SK-N-SH treated with all-trans-retinoic acid at 6 μM for 48 hours (cell line): ENCODE results near the gene ETNPPL.
"Not testable (repeated sequence)": the region's sequence is repeated elsewhere in the genome, so short reads cannot be mapped to it uniquely, and the experiment has no call there.

Source experiments
- ATAC-seq: fragments of 200-7000 bp; cut with Tn5 transposase; 3 replicates; pipeline ENCODE4 v1.9.1; 2020; ENCODE audit warnings: mild to moderate bottlenecking, moderate library complexity
- ARNTL ChIP-seq: fragments of 450-650 bp; formaldehyde crosslinking; IDR thresholded peaks from 2 replicates; pipeline ENCODE4 v1.5.0; 2020; ENCODE audit warnings: low read depth, mild to moderate bottlenecking, moderate library complexity, borderline replicate concordance
- BACH2 ChIP-seq: fragments of 250-450 bp; sonication (Bioruptor Pico); IDR thresholded peaks from 2 replicates; pipeline ENCODE4 v1.9.0; 2021; ENCODE audit warnings: mild to moderate bottlenecking, borderline replicate concordance
- CREB5 ChIP-seq: fragments of 250-450 bp; sonication (Bioruptor Pico); IDR thresholded peaks from 2 replicates; pipeline ENCODE4 v1.5.1; 2020; ENCODE audit warnings: low read depth, mild to moderate bottlenecking, moderate library complexity
- CSDC2 ChIP-seq: fragments of 250-450 bp; sonication (Bioruptor Pico); IDR thresholded peaks from 2 replicates; pipeline ENCODE4 v1.5.0; 2020; ENCODE audit warnings: mild to moderate bottlenecking, moderate library complexity
- ESRRG ChIP-seq: fragments of 250-450 bp; sonication (Bioruptor Pico); IDR thresholded peaks from 2 replicates; pipeline ENCODE4 v1.6.1; 2021; ENCODE audit warnings: mild to moderate bottlenecking
- GLIS3 ChIP-seq: fragments of 250-450 bp; sonication (Bioruptor Pico); IDR thresholded peaks from 2 replicates; pipeline ENCODE4 v1.5.0; 2020; ENCODE audit warnings: mild to moderate bottlenecking, moderate library complexity
- ISL1 ChIP-seq: fragments of 250-450 bp; sonication (Bioruptor Pico); IDR thresholded peaks from 2 replicates; pipeline ENCODE4 v2.1.2; 2022; ENCODE audit warnings: mild to moderate bottlenecking, moderate library complexity
- OSR1 ChIP-seq: fragments of 250-450 bp; sonication (Bioruptor Pico); IDR thresholded peaks from 2 replicates; pipeline ENCODE4 v1.8.0; 2022; ENCODE audit warnings: moderate library complexity, mild to moderate bottlenecking, inconsistent platforms
- PPARA ChIP-seq: fragments of 250-450 bp; sonication (Bioruptor Pico); IDR thresholded peaks from 2 replicates; pipeline ENCODE4 v1.5.0; 2020; ENCODE audit warnings: mild to moderate bottlenecking, borderline replicate concordance
- RARB ChIP-seq: fragments of 250-450 bp; sonication (Bioruptor Pico); IDR thresholded peaks from 2 replicates; pipeline ENCODE4 v1.8.0; 2021; ENCODE audit warnings: mild to moderate bottlenecking, moderate library complexity
- SNAI2 ChIP-seq: fragments of 250-450 bp; sonication (Bioruptor Pico); IDR thresholded peaks from 2 replicates; pipeline ENCODE4 v1.5.0; 2020; ENCODE audit warnings: mild to moderate bottlenecking, moderate library complexity
- TCF4 ChIP-seq: fragments of 250-450 bp; sonication (Bioruptor Pico); IDR thresholded peaks from 2 replicates; pipeline ENCODE4 v1.8.0; 2021; ENCODE audit warnings: mild to moderate bottlenecking, moderate library complexity, borderline replicate concordance
- TOX ChIP-seq: fragments of 250-450 bp; sonication (Bioruptor Pico); IDR thresholded peaks from 2 replicates; pipeline ENCODE4 v1.8.0; 2021; ENCODE audit warnings: mild to moderate bottlenecking, moderate library complexity, borderline replicate concordance
- ZC3H10 ChIP-seq: fragments of 250-450 bp; sonication (Bioruptor Pico); IDR thresholded peaks from 2 replicates; pipeline ENCODE4 v1.5.1; 2021; ENCODE audit warnings: mild to moderate bottlenecking, moderate library complexity
- ZFP30 ChIP-seq: fragments of 450-650 bp; formaldehyde crosslinking; IDR thresholded peaks from 2 replicates; pipeline ENCODE4 v1.5.0; 2022; ENCODE audit warnings: mild to moderate bottlenecking, moderate library complexity
- ZNF565 ChIP-seq: fragments of 450-650 bp; formaldehyde crosslinking; conservative IDR thresholded peaks from 2 replicates; pipeline ENCODE4 v1.5.0; 2020; ENCODE audit warnings: low read depth, mild to moderate bottlenecking, moderate library complexity
- ZNF70 ChIP-seq: fragments of 450-650 bp; formaldehyde crosslinking; IDR thresholded peaks from 2 replicates; pipeline ENCODE4 v1.5.0; 2020; ENCODE audit warnings: mild to moderate bottlenecking, moderate library complexity
- ZNF8 ChIP-seq: fragments of 450-650 bp; formaldehyde crosslinking; IDR thresholded peaks from 2 replicates; pipeline ENCODE4 v1.5.0; 2020; ENCODE audit warnings: mild to moderate bottlenecking, moderate library complexity
- TF ChIP-seq, protein P1 (sequence below): fragments of 250-450 bp; sonication (Bioruptor Pico); IDR thresholded peaks from 2 replicates; pipeline ENCODE4 v1.5.1; 2021; ENCODE audit warnings: mild to moderate bottlenecking, moderate library complexity
- TF ChIP-seq, protein P2 (sequence below): fragments of 250-450 bp; sonication (Bioruptor Pico); IDR thresholded peaks from 2 replicates; pipeline ENCODE4 v1.5.0; 2020; ENCODE audit warnings: mild to moderate bottlenecking, moderate library complexity
- TF ChIP-seq, protein P3 (sequence below): fragments of 250-450 bp; sonication (Bioruptor Pico); IDR thresholded peaks from 2 replicates; pipeline ENCODE4 v1.8.0; 2021; ENCODE audit warnings: low read depth, mild to moderate bottlenecking, moderate library complexity, borderline replicate concordance

The ETNPPL gene

GRCh38 chr4:108714880-108715279, 48.0 kb downstream of the ETNPPL start:
- TF ChIP-seq ZNF565 (CRISPR knock-in tag) (no peak), ESRRG (CRISPR knock-in tag) (no peak), ISL1 (no peak), RARB (CRISPR knock-in tag) (no peak), BACH2 (CRISPR knock-in tag) (no peak), CSDC2 (CRISPR knock-in tag) (no peak), CREB5 (no peak), PPARA (CRISPR knock-in tag) (no peak), GLIS3 (CRISPR knock-in tag) (no peak), TOX (CRISPR knock-in tag) (no peak), OSR1 (CRISPR knock-in tag) (no peak), ARNTL (CRISPR knock-in tag) (no peak)
- TF ChIP-seq, protein P1, sequence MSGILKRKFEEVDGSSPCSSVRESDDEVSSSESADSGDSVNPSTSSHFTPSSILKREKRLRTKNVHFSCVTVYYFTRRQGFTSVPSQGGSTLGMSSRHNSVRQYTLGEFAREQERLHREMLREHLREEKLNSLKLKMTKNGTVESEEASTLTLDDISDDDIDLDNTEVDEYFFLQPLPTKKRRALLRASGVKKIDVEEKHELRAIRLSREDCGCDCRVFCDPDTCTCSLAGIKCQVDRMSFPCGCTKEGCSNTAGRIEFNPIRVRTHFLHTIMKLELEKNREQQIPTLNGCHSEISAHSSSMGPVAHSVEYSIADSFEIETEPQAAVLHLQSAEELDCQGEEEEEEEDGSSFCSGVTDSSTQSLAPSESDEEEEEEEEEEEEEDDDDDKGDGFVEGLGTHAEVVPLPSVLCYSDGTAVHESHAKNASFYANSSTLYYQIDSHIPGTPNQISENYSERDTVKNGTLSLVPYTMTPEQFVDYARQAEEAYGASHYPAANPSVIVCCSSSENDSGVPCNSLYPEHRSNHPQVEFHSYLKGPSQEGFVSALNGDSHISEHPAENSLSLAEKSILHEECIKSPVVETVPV (CRISPR knock-in tag), result no peak
- TF ChIP-seq, protein P2, sequence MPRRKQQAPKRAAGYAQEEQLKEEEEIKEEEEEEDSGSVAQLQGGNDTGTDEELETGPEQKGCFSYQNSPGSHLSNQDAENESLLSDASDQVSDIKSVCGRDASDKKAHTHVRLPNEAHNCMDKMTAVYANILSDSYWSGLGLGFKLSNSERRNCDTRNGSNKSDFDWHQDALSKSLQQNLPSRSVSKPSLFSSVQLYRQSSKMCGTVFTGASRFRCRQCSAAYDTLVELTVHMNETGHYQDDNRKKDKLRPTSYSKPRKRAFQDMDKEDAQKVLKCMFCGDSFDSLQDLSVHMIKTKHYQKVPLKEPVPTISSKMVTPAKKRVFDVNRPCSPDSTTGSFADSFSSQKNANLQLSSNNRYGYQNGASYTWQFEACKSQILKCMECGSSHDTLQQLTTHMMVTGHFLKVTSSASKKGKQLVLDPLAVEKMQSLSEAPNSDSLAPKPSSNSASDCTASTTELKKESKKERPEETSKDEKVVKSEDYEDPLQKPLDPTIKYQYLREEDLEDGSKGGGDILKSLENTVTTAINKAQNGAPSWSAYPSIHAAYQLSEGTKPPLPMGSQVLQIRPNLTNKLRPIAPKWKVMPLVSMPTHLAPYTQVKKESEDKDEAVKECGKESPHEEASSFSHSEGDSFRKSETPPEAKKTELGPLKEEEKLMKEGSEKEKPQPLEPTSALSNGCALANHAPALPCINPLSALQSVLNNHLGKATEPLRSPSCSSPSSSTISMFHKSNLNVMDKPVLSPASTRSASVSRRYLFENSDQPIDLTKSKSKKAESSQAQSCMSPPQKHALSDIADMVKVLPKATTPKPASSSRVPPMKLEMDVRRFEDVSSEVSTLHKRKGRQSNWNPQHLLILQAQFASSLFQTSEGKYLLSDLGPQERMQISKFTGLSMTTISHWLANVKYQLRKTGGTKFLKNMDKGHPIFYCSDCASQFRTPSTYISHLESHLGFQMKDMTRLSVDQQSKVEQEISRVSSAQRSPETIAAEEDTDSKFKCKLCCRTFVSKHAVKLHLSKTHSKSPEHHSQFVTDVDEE (CRISPR knock-in tag), result no peak
- TF ChIP-seq, protein P3, sequence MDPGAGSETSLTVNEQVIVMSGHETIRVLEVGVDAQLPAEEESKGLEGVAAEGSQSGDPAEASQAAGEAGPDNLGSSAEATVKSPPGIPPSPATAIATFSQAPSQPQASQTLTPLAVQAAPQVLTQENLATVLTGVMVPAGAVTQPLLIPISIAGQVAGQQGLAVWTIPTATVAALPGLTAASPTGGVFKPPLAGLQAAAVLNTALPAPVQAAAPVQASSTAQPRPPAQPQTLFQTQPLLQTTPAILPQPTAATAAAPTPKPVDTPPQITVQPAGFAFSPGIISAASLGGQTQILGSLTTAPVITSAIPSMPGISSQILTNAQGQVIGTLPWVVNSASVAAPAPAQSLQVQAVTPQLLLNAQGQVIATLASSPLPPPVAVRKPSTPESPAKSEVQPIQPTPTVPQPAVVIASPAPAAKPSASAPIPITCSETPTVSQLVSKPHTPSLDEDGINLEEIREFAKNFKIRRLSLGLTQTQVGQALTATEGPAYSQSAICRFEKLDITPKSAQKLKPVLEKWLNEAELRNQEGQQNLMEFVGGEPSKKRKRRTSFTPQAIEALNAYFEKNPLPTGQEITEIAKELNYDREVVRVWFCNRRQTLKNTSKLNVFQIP (CRISPR knock-in tag), result no peak
- ATAC-seq, result no peak

DNA sequence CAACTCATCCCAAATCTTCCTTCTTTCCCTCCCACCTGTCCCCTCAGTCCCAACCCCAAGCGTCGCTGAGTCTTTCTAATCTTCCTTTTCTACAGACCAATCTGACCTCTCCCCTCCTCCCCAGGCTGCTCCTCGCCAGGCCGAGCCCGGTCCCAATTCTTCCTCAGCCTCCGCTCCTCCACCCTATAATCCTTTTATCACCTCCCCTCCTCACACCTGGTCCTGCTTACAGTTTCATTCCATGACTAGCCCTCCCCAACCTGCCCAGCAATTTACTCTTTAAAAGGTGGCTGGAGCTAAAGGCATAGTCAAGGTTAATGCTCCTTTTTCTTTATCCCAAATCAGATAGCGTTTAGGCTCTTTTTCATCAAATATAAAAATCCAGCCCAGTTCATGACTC, 52.3 kb downstream of the ETNPPL start:
- ATAC-seq, result not testable (repeated sequence)

DNA sequence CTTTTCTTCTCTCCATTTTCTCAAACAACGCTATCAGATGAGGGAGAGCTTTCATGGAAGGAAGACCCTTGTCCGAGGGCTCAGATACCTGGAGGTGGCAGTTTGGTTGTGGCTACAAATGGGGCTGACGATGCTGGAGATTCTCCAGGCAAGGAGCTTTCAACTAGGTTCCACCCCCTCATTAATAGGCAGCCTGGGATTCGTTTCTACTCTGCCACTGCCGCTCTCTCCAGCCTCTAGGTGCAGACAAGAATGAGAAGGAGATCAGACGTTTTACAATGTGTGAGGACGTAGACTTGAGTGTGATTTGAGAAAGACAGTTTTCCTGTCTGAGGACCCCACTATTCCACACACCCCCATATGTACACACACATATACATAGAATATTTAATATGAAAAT, 53.1 kb downstream of the ETNPPL start:
- ATAC-seq, result no peak
- TF ChIP-seq RARB (CRISPR knock-in tag), result no peak
- TF ChIP-seq, protein P1 (CRISPR knock-in tag), result no peak
- no peak for TF ChIP-seq ZNF565 (CRISPR knock-in tag)
- TF ChIP-seq ISL1, result no peak
- TF ChIP-seq ZFP30 (CRISPR knock-in tag), result no peak
- TF ChIP-seq ESRRG (CRISPR knock-in tag), result no peak
- no peak for TF ChIP-seq SNAI2
- no peak for TF ChIP-seq CSDC2 (CRISPR knock-in tag)
- TF ChIP-seq ZC3H10 (CRISPR knock-in tag), result no peak
- no peak for TF ChIP-seq ZNF8 (CRISPR knock-in tag)
- TF ChIP-seq BACH2 (CRISPR knock-in tag), result no peak
- TF ChIP-seq PPARA (CRISPR knock-in tag), result no peak
- TF ChIP-seq TCF4 (CRISPR knock-in tag), result no peak
- no peak for TF ChIP-seq ZNF70 (CRISPR knock-in tag)
- TF ChIP-seq OSR1 (CRISPR knock-in tag), result no peak
- TF ChIP-seq, protein P2 (CRISPR knock-in tag), result no peak
